ENCODE results near the gene DRAP1.

The DRAP1 gene

GRCh38 chr11:65884716-65885092, 34.5 kb upstream of the DRAP1 start:
- no peak for TF ChIP-seq FOXP2 (optimal IDR thresholded peaks at IDR 0.05; ENCODE audit: borderline replicate concordance, extremely low read depth, extremely low read length, insufficient read depth)
- TF ChIP-seq TAF1 (IDR thresholded peaks at IDR 0.05; ENCODE audit: borderline replicate concordance, insufficient read depth, low read length) = no peak
- no peak for TF ChIP-seq SIN3A (IDR thresholded peaks at IDR 0.05; ENCODE audit: borderline replicate concordance, insufficient read depth, low read length)

GRCh38 chr11:65885231-65885630, 34.0 kb upstream of the DRAP1 start:
- TF ChIP-seq SIN3A (IDR thresholded peaks at IDR 0.05; ENCODE audit: borderline replicate concordance, insufficient read depth, low read length) (no peak), REST (IDR thresholded peaks at IDR 0.05; ENCODE audit: insufficient read depth in 1 of 2, low read depth in 2 of 2, low read length in 2 of 2) (no peak), FOXP2 (optimal IDR thresholded peaks at IDR 0.05; ENCODE audit: borderline replicate concordance, extremely low read depth, extremely low read length, insufficient read depth) (no peak)

GRCh38 chr11:65885808-65886536, 33.3 kb upstream of the DRAP1 start:
- TF ChIP-seq TAF1 (IDR thresholded peaks at IDR 0.05; ENCODE audit: borderline replicate concordance, insufficient read depth, low read length) (no peak), REST (IDR thresholded peaks at IDR 0.05; ENCODE audit: insufficient read depth in 1 of 2, low read depth in 2 of 2, low read length in 2 of 2) (no peak)

GRCh38 chr11:65886826-65887722, 32.2 kb upstream of the DRAP1 start:
- no peak for TF ChIP-seq REST (IDR thresholded peaks at IDR 0.05; ENCODE audit: insufficient read depth in 1 of 2, low read depth in 2 of 2, low read length in 2 of 2)
- TF ChIP-seq POLR2AphosphoS5 (IDR thresholded peaks at IDR 0.05; ENCODE audit: low read depth, low read length) = no peak
- no peak for TF ChIP-seq FOXP2 (optimal IDR thresholded peaks at IDR 0.05; ENCODE audit: borderline replicate concordance, extremely low read depth, extremely low read length, insufficient read depth)
- TF ChIP-seq TAF1 (IDR thresholded peaks at IDR 0.05; ENCODE audit: borderline replicate concordance, insufficient read depth, low read length) = no peak
- no peak for TF ChIP-seq SIN3A (IDR thresholded peaks at IDR 0.05; ENCODE audit: borderline replicate concordance, insufficient read depth, low read length)

- TF ChIP-seq REST (IDR thresholded peaks at IDR 0.05; ENCODE audit: insufficient read depth in 1 of 2, low read depth in 2 of 2, low read length in 2 of 2) = no peak
- no peak for TF ChIP-seq SIN3A (IDR thresholded peaks at IDR 0.05; ENCODE audit: borderline replicate concordance, insufficient read depth, low read length)
- no peak for TF ChIP-seq FOXP2 (optimal IDR thresholded peaks at IDR 0.05; ENCODE audit: borderline replicate concordance, extremely low read depth, extremely low read length, insufficient read depth)
- TF ChIP-seq POLR2AphosphoS5 (IDR thresholded peaks at IDR 0.05; ENCODE audit: low read depth, low read length) = no peak
- no peak for TF ChIP-seq TAF1 (IDR thresholded peaks at IDR 0.05; ENCODE audit: borderline replicate concordance, insufficient read depth, low read length)
These were observed 31.5 kb upstream of the DRAP1 start for GRCh38 chr11:65887723-65888162.
